SK-N-SH (cell line): Measurements from ENCODE around the gene SYNC. TPM values are rescaled to one million over a fixed set of nuclear protein-coding genes. Genes with fewer than 3 reads are reported as not detected.
"Not testable (repeated sequence)": the region's sequence is repeated elsewhere in the genome, so short reads cannot be mapped to it uniquely, and the experiment has no call there.

Experiments
- CTCF ChIA-PET: fragments of 300-600, 350-600 bp; formaldehyde crosslinking; extraction: SDS; loops from one replicate; lab custom pipeline; 2021; lab: Yijun Ruan, JAX
- POLR2A ChIA-PET: fragments of 350-600 bp; sonication (Branson Sonifier 250); formaldehyde crosslinking; extraction: SDS; loops from one replicate; lab custom pipeline; 2020; ENCODE audit warnings: antibody characterized with exemption, inconsistent platforms; lab: Yijun Ruan, JAX
- DNase-seq: peaks from one replicate; pipeline ENCODE4 v3.0.0; 2012
- H2AFZ ChIP-seq: fragments of 200-600 bp; sonication (generic); 2 replicates; pipeline ENCODE4 v1.8.1; 2016; ENCODE audit warnings: antibody characterized with exemption, mild to moderate bottlenecking, low read depth
- H3F3A ChIP-seq: fragments of 200-600 bp; sonication (generic); replicated peaks from 2 replicates; pipeline ENCODE3; 2016; ENCODE audit warnings: antibody characterized with exemption, mild to moderate bottlenecking; ENCODE audit not compliant: insufficient read depth
- H3K27ac ChIP-seq, 2 experiments: fragments of 200-500 bp in 1 of 2; fragments of 200-600 bp in 1 of 2; sonication (Bioruptor generic) in 1 of 2; sonication (generic), shearing (Covaris generic) in 1 of 2; 2 replicates each; pipeline versions ENCODE4 v1.5.1 to v1.6.1; 2014 to 2016; ENCODE audit warnings: low read depth in 2 of 2, inconsistent platforms in 1 of 2, low read length in 1 of 2, mild to moderate bottlenecking in 1 of 2, mixed read lengths in 1 of 2
- H3K27me3 ChIP-seq: fragments of 200-600 bp; sonication (generic), shearing (Covaris generic); 2 replicates; pipeline ENCODE4 v1.6.1; 2016; ENCODE audit warnings: mixed run types; ENCODE audit not compliant: insufficient read depth
- H3K36me3 ChIP-seq, 2 experiments: fragments of 200-500 bp in 1 of 2; fragments of 200-600 bp in 1 of 2; sonication (Bioruptor generic) in 1 of 2; sonication (generic) in 1 of 2; replicated peaks in 1 of 2; 2 replicates each; pipeline versions ENCODE3 to v1.5.1; 2014 to 2016; ENCODE audit warnings: low read length in 1 of 2, mild to moderate bottlenecking in 1 of 2; ENCODE audit not compliant: insufficient read depth in 2 of 2, control insufficient read depth in 1 of 2
- H3K4me1 ChIP-seq, 2 experiments: fragments of 200-500 bp in 1 of 2; fragments of 200-600 bp in 1 of 2; sonication (Bioruptor generic) in 1 of 2; sonication (generic), shearing (Covaris generic) in 1 of 2; 2 replicates each; pipeline versions ENCODE4 v1.5.1 to v1.6.1; 2014 to 2016; ENCODE audit warnings: low read depth in 1 of 2, low read length in 1 of 2, mixed run types in 1 of 2; ENCODE audit not compliant: insufficient read depth in 2 of 2, control insufficient read depth in 1 of 2
- H3K4me2 ChIP-seq: fragments of 200-600 bp; sonication (generic), shearing (Covaris generic); 2 replicates; pipeline ENCODE4 v1.6.1; 2017; ENCODE audit warnings: mixed run types
- H3K4me3 ChIP-seq, 2 experiments: fragments of 200-500 bp in 1 of 2; fragments of 200-600 bp in 1 of 2; sonication (Bioruptor generic) in 1 of 2; sonication (generic), shearing (Covaris generic) in 1 of 2; 2 replicates each; pipeline versions ENCODE4 v1.5.1 to v1.8.1; 2014 to 2016; ENCODE audit warnings: low read depth in 2 of 2, inconsistent platforms in 1 of 2, low read length in 1 of 2, mild to moderate bottlenecking in 1 of 2, mixed read lengths in 1 of 2, moderate library complexity in 1 of 2
- H3K79me2 ChIP-seq: fragments of 200-600 bp; sonication (generic); 2 replicates; pipeline ENCODE4 v1.8.1; 2017; ENCODE audit warnings: mild to moderate bottlenecking; ENCODE audit not compliant: insufficient read depth
- H3K9ac ChIP-seq: fragments of 200-600 bp; sonication (generic); 2 replicates; pipeline ENCODE4 v1.6.1; 2017; ENCODE audit warnings: mixed run types
- H3K9me2 ChIP-seq: fragments of 200-600 bp; sonication (generic); 2 replicates; pipeline ENCODE4 v1.6.1; 2017; ENCODE audit warnings: mixed run types
- H3K9me3 ChIP-seq: fragments of 200-600 bp; sonication (generic); 2 replicates; pipeline ENCODE4 v1.6.1; 2017; ENCODE audit warnings: mixed run types, mild to moderate bottlenecking, moderate library complexity
- H4K20me1 ChIP-seq: fragments of 200-600 bp; sonication (generic); 2 replicates; pipeline ENCODE4 v1.6.1; 2017; ENCODE audit warnings: mild to moderate bottlenecking, mixed run types; ENCODE audit not compliant: insufficient read depth
- CHD2 ChIP-seq: fragments of 150-350 bp; IDR thresholded peaks from 2 replicates; pipeline ENCODE4 v1.6.1; 2018; ENCODE audit warnings: low read length; ENCODE audit not compliant: partially characterized antibody
- EP300 ChIP-seq, 2 experiments: IDR thresholded peaks; 2 replicates each; pipeline versions ENCODE4 v1.4.0 to v1.6.1; 2012; ENCODE audit warnings: borderline replicate concordance in 1 of 2, low read depth in 1 of 2, low read length in 1 of 2
- EZH2phosphoT487 ChIP-seq: fragments of 200-600 bp; sonication (generic); IDR thresholded peaks from 2 replicates; pipeline ENCODE4 v1.6.1; 2017; ENCODE audit warnings: low read depth, mixed run types, mild to moderate bottlenecking, antibody characterized with exemption, moderate library complexity, borderline replicate concordance
- FOSL2 ChIP-seq: IDR thresholded peaks from 2 replicates; pipeline ENCODE4 v1.4.0; 2012; ENCODE audit warnings: low read depth, mild to moderate bottlenecking, moderate library complexity, borderline replicate concordance
- FOXM1 ChIP-seq: IDR thresholded peaks from 2 replicates; pipeline ENCODE4 v1.4.0; 2012; ENCODE audit warnings: low read depth, mild to moderate bottlenecking
- GATA2 ChIP-seq: sonication (generic); formaldehyde crosslinking; IDR thresholded peaks from 2 replicates; pipeline ENCODE4 v1.5.0; 2020; ENCODE audit warnings: mild to moderate bottlenecking, missing genetic modification reagents
- JUND ChIP-seq: IDR thresholded peaks from 2 replicates; pipeline ENCODE4 v1.4.0; 2012
- MEF2A ChIP-seq: IDR thresholded peaks from 2 replicates; pipeline ENCODE4 v1.4.0; 2012; ENCODE audit warnings: low read depth, borderline replicate concordance
- NFIC ChIP-seq: IDR thresholded peaks from 2 replicates; pipeline ENCODE4 v1.4.0; 2012; ENCODE audit warnings: borderline replicate concordance
- NRF1 ChIP-seq: IDR thresholded peaks from 2 replicates; pipeline ENCODE4 v1.6.1; 2012; ENCODE audit warnings: low read depth, mild to moderate bottlenecking, low read length
- POLR2AphosphoS5 ChIP-seq: IDR thresholded peaks from 2 replicates; pipeline ENCODE4 v1.6.1; 2012; ENCODE audit warnings: low read depth, low read length
- RXRA ChIP-seq: IDR thresholded peaks from 2 replicates; pipeline ENCODE4 v1.4.0; 2012; ENCODE audit warnings: low read depth, mild to moderate bottlenecking, borderline replicate concordance
- TCF12 ChIP-seq: IDR thresholded peaks from 2 replicates; pipeline ENCODE4 v1.4.0; 2012
- TEAD4 ChIP-seq: IDR thresholded peaks from 2 replicates; pipeline ENCODE4 v1.4.0; 2012; ENCODE audit warnings: mild to moderate bottlenecking, borderline replicate concordance; ENCODE audit not compliant: insufficient read depth
- YY1 ChIP-seq: IDR thresholded peaks from 2 replicates; pipeline ENCODE4 v1.4.0; 2012; ENCODE audit warnings: low read depth, mild to moderate bottlenecking
- WGBS: methylation state at CpG from one replicate; pipeline ENCODE4 v1.1.6; 2017; ENCODE audit warnings: low lambda C conversion rate; 5-methylcytosine and 5-hydroxymethylcytosine counted together
- polyA plus RNA-seq, 3 experiments: library from polyadenylated mRNA; depleted of rRNA; stranded (reverse); fragments of >200 nt; gene quantifications; 2 replicates each; pipeline ENCODE4 v1.2.3, GENCODE V29; 2012
- TF ChIP-seq, protein P1 (sequence below): IDR thresholded peaks from 2 replicates; pipeline ENCODE4 v1.6.1; 2012; ENCODE audit warnings: mild to moderate bottlenecking, low read depth, low read length, moderate library complexity
- TF ChIP-seq, protein P2 (sequence below): IDR thresholded peaks from 2 replicates; pipeline ENCODE4 v1.4.0; 2012; ENCODE audit warnings: low read depth
- TF ChIP-seq, protein P3 (sequence below): IDR thresholded peaks from 2 replicates; pipeline ENCODE4 v1.4.0; 2012; ENCODE audit warnings: low read depth, borderline replicate concordance
- TF ChIP-seq, protein P4 (sequence below): IDR thresholded peaks from 2 replicates; pipeline ENCODE4; 2012
- TF ChIP-seq, protein P5 (sequence below): fragments of 150-350 bp; IDR thresholded peaks from 2 replicates; pipeline ENCODE4 v1.6.1; 2017; ENCODE audit warnings: antibody characterized with exemption, low read length, low read depth, borderline replicate concordance

The SYNC gene
- polyA plus RNA-seq, 1 of the 3 experiments (the other 2 are of a cell fraction), result 25.6 TPM

DNA sequence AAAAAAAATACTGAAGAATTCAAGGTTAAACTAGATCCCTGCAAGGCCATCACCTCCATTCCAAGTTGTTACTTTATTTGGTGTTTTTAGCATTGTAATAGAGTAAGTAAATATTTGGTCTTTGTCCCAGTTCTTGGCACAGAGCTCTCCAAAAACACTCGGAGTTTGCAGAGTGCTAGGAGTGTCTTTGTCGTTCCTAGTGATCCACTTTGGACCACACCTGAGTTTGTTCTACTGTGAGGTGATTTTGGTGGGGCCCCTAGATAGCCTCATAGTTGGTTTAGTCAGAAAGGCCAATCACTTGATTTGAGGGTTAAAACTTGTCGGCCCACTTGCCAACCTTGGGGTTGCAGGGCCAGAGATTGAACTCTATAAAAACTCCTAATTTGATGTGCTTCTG, 25.6 kb downstream of the SYNC start (continued):
- no peak for TF ChIP-seq GATA2 (CRISPR knock-in tag)

DNA sequence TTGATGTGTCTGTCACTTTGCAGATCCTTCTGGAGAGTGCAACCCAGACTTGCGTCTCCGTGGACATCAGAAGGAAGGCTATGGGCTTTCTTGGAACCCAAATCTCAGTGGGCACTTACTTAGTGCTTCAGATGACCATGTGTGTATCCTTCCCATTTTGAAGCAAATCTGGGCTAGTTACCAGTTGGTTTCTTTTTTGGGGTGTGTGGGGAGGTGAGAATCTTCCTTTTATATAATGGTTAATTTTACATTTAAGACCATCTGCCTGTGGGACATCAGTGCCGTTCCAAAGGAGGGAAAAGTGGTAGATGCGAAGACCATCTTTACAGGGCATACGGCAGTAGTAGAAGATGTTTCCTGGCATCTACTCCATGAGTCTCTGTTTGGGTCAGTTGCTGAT, 33.9 kb downstream of the SYNC start:
- H3K27me3 ChIP-seq, DNase-seq, H3K9me2 ChIP-seq, H3K4me2 ChIP-seq, H3K9ac ChIP-seq, H3K27ac ChIP-seq, H4K20me1 ChIP-seq, H3K4me1 ChIP-seq, H3K9me3 ChIP-seq, POLR2A ChIA-PET, H2AFZ ChIP-seq, H3K4me3 ChIP-seq: not testable (repeated sequence)
- peaks cover 15% of the 10 kb centered on the region for H3F3A ChIP-seq
- H3K79me2 ChIP-seq, result peaks cover 47% of the 10 kb centered on the region
- WGBS, result 98% methylated on average over 5 of the region's 5 CpGs
- CTCF ChIA-PET, result interaction anchor here (0.5 kb wide), 1 partner anchor 148 kb away, joined by 3 read pairs; no protein-coding TSS in a partner anchor
- peaks cover 79 to 88% of the 10 kb centered on the region in 2 experiments for H3K36me3 ChIP-seq

DNA sequence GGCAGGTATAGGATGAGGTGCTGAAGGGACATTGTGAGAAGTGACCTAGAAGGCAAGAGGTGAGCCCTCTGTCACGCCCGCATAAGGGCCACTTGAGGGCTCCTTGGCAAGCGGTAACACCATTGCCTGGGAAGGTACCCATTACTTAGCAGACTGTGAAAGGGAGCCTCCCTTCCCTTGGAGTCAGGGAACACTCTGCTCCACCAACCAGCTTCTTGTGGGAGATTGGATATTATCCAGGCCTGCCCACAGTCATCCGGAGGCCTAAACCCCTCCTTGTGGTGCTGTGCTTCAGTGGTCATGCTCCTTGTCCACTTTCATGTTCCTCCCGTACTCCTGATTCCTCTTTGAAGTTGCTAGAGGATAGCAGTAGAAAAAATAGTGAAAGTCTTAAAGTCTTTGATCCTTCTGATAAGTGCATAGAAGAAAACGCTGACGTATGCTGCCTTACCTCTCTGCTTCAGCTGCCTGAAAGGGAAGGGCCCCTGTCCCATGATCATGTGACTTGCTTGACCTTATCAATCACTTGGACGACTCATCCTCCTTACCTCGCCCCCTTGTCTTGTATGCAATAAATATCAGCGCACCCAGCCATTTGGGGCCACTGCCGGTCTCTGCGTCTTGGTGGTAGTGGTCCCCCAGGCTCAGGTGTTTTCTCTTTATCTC, 35.5 kb downstream of the SYNC start:
- Histone ChIP-seq H3K27ac (no peak overlapping the region), H3K79me2 (peaks cover 58% of the 10 kb centered on the region), H3K9me2 (no peaks in the 10 kb centered on the region), H3F3A (peaks cover 10% of the 10 kb centered on the region), H3K4me2 (no peak overlapping the region), H3K9me3 (no peaks in the 10 kb centered on the region)
- DNase-seq, result no peak
- POLR2A ChIA-PET, result no interaction called here
- TF ChIP-seq POLR2AphosphoS5 (no peak), NFIC (no peak), EZH2phosphoT487 (no peak), FOXM1 (no peak), YY1 (no peak), CHD2 (no peak), TCF12 (no peak), EP300 (IDR thresholded peaks at IDR 0.05; ENCODE audit: borderline replicate concordance in 1 of 2, low read depth in 1 of 2, low read length in 1 of 2) (no peak), RXRA (no peak), FOSL2 (no peak), TEAD4 (no peak), NRF1 (no peak), JUND (no peak), MEF2A (no peak)
- TF ChIP-seq, protein P1, sequence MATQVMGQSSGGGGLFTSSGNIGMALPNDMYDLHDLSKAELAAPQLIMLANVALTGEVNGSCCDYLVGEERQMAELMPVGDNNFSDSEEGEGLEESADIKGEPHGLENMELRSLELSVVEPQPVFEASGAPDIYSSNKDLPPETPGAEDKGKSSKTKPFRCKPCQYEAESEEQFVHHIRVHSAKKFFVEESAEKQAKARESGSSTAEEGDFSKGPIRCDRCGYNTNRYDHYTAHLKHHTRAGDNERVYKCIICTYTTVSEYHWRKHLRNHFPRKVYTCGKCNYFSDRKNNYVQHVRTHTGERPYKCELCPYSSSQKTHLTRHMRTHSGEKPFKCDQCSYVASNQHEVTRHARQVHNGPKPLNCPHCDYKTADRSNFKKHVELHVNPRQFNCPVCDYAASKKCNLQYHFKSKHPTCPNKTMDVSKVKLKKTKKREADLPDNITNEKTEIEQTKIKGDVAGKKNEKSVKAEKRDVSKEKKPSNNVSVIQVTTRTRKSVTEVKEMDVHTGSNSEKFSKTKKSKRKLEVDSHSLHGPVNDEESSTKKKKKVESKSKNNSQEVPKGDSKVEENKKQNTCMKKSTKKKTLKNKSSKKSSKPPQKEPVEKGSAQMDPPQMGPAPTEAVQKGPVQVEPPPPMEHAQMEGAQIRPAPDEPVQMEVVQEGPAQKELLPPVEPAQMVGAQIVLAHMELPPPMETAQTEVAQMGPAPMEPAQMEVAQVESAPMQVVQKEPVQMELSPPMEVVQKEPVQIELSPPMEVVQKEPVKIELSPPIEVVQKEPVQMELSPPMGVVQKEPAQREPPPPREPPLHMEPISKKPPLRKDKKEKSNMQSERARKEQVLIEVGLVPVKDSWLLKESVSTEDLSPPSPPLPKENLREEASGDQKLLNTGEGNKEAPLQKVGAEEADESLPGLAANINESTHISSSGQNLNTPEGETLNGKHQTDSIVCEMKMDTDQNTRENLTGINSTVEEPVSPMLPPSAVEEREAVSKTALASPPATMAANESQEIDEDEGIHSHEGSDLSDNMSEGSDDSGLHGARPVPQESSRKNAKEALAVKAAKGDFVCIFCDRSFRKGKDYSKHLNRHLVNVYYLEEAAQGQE, result no peak
- TF ChIP-seq, protein P2, sequence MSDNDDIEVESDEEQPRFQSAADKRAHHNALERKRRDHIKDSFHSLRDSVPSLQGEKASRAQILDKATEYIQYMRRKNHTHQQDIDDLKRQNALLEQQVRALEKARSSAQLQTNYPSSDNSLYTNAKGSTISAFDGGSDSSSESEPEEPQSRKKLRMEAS, result no peak
- TF ChIP-seq, protein P3, sequence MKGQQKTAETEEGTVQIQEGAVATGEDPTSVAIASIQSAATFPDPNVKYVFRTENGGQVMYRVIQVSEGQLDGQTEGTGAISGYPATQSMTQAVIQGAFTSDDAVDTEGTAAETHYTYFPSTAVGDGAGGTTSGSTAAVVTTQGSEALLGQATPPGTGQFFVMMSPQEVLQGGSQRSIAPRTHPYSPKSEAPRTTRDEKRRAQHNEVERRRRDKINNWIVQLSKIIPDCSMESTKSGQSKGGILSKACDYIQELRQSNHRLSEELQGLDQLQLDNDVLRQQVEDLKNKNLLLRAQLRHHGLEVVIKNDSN, result no peak
- TF ChIP-seq, protein P4, sequence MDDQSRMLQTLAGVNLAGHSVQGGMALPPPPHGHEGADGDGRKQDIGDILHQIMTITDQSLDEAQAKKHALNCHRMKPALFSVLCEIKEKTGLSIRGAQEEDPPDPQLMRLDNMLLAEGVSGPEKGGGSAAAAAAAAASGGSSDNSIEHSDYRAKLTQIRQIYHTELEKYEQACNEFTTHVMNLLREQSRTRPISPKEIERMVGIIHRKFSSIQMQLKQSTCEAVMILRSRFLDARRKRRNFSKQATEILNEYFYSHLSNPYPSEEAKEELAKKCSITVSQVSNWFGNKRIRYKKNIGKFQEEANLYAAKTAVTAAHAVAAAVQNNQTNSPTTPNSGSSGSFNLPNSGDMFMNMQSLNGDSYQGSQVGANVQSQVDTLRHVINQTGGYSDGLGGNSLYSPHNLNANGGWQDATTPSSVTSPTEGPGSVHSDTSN, result no peak
- TF ChIP-seq, protein P5, sequence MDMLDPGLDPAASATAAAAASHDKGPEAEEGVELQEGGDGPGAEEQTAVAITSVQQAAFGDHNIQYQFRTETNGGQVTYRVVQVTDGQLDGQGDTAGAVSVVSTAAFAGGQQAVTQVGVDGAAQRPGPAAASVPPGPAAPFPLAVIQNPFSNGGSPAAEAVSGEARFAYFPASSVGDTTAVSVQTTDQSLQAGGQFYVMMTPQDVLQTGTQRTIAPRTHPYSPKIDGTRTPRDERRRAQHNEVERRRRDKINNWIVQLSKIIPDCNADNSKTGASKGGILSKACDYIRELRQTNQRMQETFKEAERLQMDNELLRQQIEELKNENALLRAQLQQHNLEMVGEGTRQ, result no peak
- TF ChIP-seq, all 33 proteins: peak for 0
- no peak overlapping the region for H2AFZ ChIP-seq
- no peak overlapping the region for H3K4me3 ChIP-seq
- no peaks in the 10 kb centered on the region for H4K20me1 ChIP-seq
- no peak overlapping the region for H3K9ac ChIP-seq
- peaks cover 71 to 84% of the 10 kb centered on the region in 2 experiments for H3K36me3 ChIP-seq
- WGBS, result 91% methylated on average over 12 of the region's 12 CpGs
- H3K4me1 ChIP-seq, result no peaks in the 10 kb centered on the region
- no peaks in the 10 kb centered on the region for H3K27me3 ChIP-seq
- CTCF ChIA-PET, result no interaction called here
